ENCODE results near the gene PPA2. TPM values are rescaled to one million over a fixed set of nuclear protein-coding genes. Genes with fewer than 3 reads are reported as not detected.
A peak's percentile ranks its signal among the peaks of the same experiment; 100 is the strongest.
"Not testable (repeated sequence)": the region's sequence is repeated elsewhere in the genome, so short reads cannot be mapped to it uniquely, and the experiment has no call there.

The PPA2 gene
- total RNA-seq, 1 experiment from 2014 or later: 165 TPM

GRCh38 chr4:105469736-105470135 lies 4.1 kb downstream of the PPA2 start:
- H3K4me1 Mint-ChIP-seq (ENCODE audit: insufficient read depth, unreplicated experiment): peaks cover 24% of the 10 kb centered on the region
- no TSS peak for BruUV-seq (replicated peaks)
- H3K27ac Mint-ChIP-seq (ENCODE audit: low read depth, unreplicated experiment): no peak overlapping the region
- H3K4me3 Mint-ChIP-seq (ENCODE audit: unreplicated experiment): no peak overlapping the region
- ChIA-PET POLR2A (no interaction called here), CTCF (interaction anchor here (0.5 to 1.1 kb wide), 6 partner anchors 170 to 569 kb away, joined by 3 to 4 read pairs (median 3); no protein-coding TSS in a partner anchor)
- no peaks in the 10 kb centered on the region for H3K9me3 Mint-ChIP-seq (ENCODE audit: unreplicated experiment)
- intact Hi-C loops (cut with micrococcal nuclease): loop anchor here (5.0 kb wide), 2 partner anchors 607 to 1402 kb away; no protein-coding TSS in a partner anchor
- no peak for TF ChIP-seq CTCF (IDR thresholded peaks at IDR 0.05; ENCODE audit: unreplicated experiment)
- no peak for DNase-seq (ENCODE audit: unreplicated experiment)
- H3K36me3 Mint-ChIP-seq (ENCODE audit: insufficient read depth, unreplicated experiment): peaks cover 19% of the 10 kb centered on the region
- H3K27me3 Mint-ChIP-seq (ENCODE audit: insufficient read depth, unreplicated experiment): no peaks in the 10 kb centered on the region

- no peak for TF ChIP-seq CTCF (IDR thresholded peaks at IDR 0.05; ENCODE audit: unreplicated experiment)
- intact Hi-C loops (cut with micrococcal nuclease): no loop called here
- DNase-seq (ENCODE audit: unreplicated experiment): no peak
- H3K4me3 Mint-ChIP-seq (ENCODE audit: unreplicated experiment): no peak overlapping the region
- no peaks in the 10 kb centered on the region for H3K27me3 Mint-ChIP-seq (ENCODE audit: insufficient read depth, unreplicated experiment)
- H3K36me3 Mint-ChIP-seq (ENCODE audit: insufficient read depth, unreplicated experiment): peaks cover 29% of the 10 kb centered on the region
- POLR2A ChIA-PET: no interaction called here
- H3K9me3 Mint-ChIP-seq (ENCODE audit: unreplicated experiment): no peaks in the 10 kb centered on the region
- peaks cover 30% of the 10 kb centered on the region for H3K4me1 Mint-ChIP-seq (ENCODE audit: insufficient read depth, unreplicated experiment)
- BruUV-seq (replicated peaks): no TSS peak
- no peak overlapping the region for H3K27ac Mint-ChIP-seq (ENCODE audit: low read depth, unreplicated experiment)
- CTCF ChIA-PET: no interaction called here
These were observed 7.3 kb downstream of the PPA2 start for GRCh38 chr4:105466580-105466979.

GRCh38 chr4:105464563-105464962 lies 9.3 kb downstream of the PPA2 start:
- intact Hi-C loops (cut with micrococcal nuclease); BruUV-seq (replicated peaks); DNase-seq (ENCODE audit: unreplicated experiment); H3K27ac Mint-ChIP-seq (ENCODE audit: low read depth, unreplicated experiment); H3K9me3 Mint-ChIP-seq (ENCODE audit: unreplicated experiment); H3K4me3 Mint-ChIP-seq (ENCODE audit: unreplicated experiment); H3K27me3 Mint-ChIP-seq (ENCODE audit: insufficient read depth, unreplicated experiment): not testable (repeated sequence)
- CTCF ChIA-PET: interaction anchor here (0.8 kb wide), 1 partner anchor 534 kb away, joined by 3 read pairs; no protein-coding TSS in a partner anchor
- Mint-ChIP-seq H3K4me1 (ENCODE audit: insufficient read depth, unreplicated experiment) (peaks cover 29% of the 10 kb centered on the region), H3K36me3 (ENCODE audit: insufficient read depth, unreplicated experiment) (peaks cover 29% of the 10 kb centered on the region)
- POLR2A ChIA-PET: interaction anchor here (0.6 to 2.4 kb wide), 2 partner anchors 9 to 250 kb away, joined by 3 to 8 read pairs; partner anchors contain the start of gene PPA2

GRCh38 chr4:105462576-105462975 lies 11.3 kb downstream of the PPA2 start:
- no peak for TF ChIP-seq CTCF (IDR thresholded peaks at IDR 0.05; ENCODE audit: unreplicated experiment)
- ChIA-PET CTCF (interaction anchor here (0.6 kb wide), 2 partner anchors 228 to 360 kb away, joined by 4 to 7 read pairs; no protein-coding TSS in a partner anchor), POLR2A (interaction anchor here (1.5 to 2.1 kb wide), 2 partner anchors 11 to 73 kb away, joined by 3 to 18 read pairs; partner anchors contain the start of gene PPA2)
- Mint-ChIP-seq H3K9me3 (ENCODE audit: unreplicated experiment) (no peaks in the 10 kb centered on the region), H3K27me3 (ENCODE audit: insufficient read depth, unreplicated experiment) (no peaks in the 10 kb centered on the region), H3K36me3 (ENCODE audit: insufficient read depth, unreplicated experiment) (peaks cover 34% of the 10 kb centered on the region), H3K27ac (ENCODE audit: low read depth, unreplicated experiment) (peak overlapping the region; percentile 81), H3K4me3 (ENCODE audit: unreplicated experiment) (no peak overlapping the region), H3K4me1 (ENCODE audit: insufficient read depth, unreplicated experiment) (peaks cover 32% of the 10 kb centered on the region)
- intact Hi-C loops (cut with micrococcal nuclease): no loop called here
- no TSS peak for BruUV-seq (replicated peaks)
- DNase-seq (ENCODE audit: unreplicated experiment): no peak

Data from MCF 10A (cell line).